C4-2B (cell line): ENCODE results near the gene KLHDC10.

Experiments
- CTCF ChIP-seq: fragments of 450-650 bp; conservative IDR thresholded peaks from 2 replicates; pipeline ENCODE4 v1.5.1; 2017; ENCODE audit warnings: mild to moderate bottlenecking
- ZFX ChIP-seq: fragments of 450-650 bp; IDR thresholded peaks from 2 replicates; pipeline ENCODE4 v1.6.1; 2017

- no peak for TF ChIP-seq CTCF
- no peak for TF ChIP-seq ZFX
These were observed 75.2 kb downstream of the KLHDC10 start for GRCh38 chr7:130145424-130146100.
